HPDE6-E6E7 (cell line): ENCODE data around the gene GEMIN2.
"Not testable (repeated sequence)": the region's sequence is repeated elsewhere in the genome, so short reads cannot be mapped to it uniquely, and the experiment has no call there.

ENCODE experiments used
- DNase-seq: peaks from one replicate; pipeline ENCODE4 v3.0.0; 2011; ENCODE audit warnings: missing footprints; ENCODE audit errors: extremely low spot score

The GEMIN2 gene

DNA sequence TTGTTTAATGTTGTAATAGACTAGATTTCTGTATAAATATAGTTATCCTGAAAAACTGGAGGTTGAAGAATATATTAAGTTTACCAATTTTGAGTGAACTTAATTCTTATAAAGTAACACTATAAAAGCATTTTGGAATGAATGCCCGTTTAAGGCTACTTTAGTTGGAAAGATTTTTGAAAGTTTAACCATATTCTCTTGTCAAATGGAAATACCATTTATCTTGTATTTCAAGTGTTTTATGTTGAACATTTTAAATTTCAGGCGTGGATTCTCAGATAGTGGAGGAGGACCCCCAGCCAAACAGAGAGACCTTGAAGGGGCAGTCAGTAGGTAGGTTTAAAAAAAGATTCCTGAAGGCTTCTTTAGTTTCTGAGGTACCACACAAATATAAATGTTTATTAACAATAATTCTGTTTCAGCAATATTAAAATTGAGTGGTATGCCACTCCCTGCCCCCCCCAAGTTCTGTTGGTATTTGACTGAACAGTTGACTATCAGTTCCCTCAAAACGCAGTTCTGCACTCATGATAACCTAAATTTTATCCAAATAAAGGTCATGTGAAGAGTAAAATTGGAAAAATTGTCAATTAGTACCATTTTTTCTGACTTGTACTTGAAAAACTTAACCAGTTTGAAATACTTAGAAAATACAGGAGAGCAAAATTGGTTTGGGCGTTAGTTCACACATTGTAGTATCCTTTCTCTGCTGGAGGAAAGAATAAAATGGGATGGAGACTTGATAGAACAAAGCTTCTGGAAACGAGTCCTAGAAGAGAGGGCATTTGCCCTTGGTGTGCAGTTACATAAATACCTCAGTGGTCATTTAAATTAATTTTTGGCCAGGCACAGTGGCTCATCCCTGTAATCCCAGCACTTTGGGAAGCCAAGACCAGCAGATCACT, 62.4 kb downstream of the GEMIN2 start:
- DNase-seq, result no peak

- DNase-seq, result no peak
These were observed 63.0 kb downstream of the GEMIN2 start for GRCh38 chr14:39177168-39177545.

- DNase-seq, result no peak
These were observed 64.9 kb downstream of the GEMIN2 start for GRCh38 chr14:39179042-39179441.

- DNase-seq, result no peak
These were observed 66.4 kb downstream of the GEMIN2 start for GRCh38 chr14:39180553-39180952.

DNA sequence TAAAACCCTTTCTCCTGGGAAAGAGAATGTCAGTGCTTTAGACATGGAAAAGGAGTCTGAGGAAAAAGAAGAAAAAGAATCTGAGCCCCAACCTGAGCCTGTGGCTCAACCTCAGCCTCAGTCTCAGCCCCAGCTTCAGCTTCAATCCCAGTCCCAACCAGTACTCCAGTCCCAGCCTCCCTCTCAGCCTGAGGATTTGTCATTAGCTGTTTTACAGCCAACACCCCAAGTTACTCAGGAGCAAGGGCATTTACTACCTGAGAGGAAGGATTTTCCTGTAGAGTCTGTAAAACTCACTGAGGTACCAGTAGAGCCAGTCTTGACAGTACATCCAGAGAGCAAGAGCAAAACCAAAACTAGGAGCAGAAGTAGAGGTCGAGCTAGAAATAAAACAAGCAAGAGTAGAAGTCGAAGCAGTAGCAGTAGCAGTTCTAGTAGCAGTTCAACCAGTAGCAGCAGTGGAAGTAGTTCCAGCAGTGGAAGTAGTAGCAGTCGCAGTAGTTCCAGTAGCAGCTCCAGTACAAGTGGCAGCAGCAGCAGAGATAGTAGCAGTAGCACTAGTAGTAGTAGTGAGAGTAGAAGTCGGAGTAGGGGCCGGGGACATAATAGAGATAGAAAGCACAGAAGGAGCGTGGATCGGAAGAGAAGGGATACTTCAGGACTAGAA, 67.0 kb downstream of the GEMIN2 start:
- DNase-seq, result no peak

DNA sequence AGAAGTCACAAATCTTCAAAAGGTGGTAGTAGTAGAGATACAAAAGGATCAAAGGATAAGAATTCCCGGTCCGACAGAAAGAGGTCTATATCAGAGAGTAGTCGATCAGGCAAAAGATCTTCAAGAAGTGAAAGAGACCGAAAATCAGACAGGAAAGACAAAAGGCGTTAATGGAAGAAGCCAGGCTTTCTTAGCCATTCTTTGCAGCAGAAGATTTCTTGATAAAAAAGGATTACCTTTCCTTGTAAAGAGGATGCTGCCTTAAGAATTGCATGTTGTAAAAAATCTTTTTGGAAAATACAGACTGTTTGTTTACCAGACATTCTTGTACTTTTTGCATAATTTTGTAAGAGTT, 67.5 kb downstream of the GEMIN2 start:
- DNase-seq, result no peak

DNA sequence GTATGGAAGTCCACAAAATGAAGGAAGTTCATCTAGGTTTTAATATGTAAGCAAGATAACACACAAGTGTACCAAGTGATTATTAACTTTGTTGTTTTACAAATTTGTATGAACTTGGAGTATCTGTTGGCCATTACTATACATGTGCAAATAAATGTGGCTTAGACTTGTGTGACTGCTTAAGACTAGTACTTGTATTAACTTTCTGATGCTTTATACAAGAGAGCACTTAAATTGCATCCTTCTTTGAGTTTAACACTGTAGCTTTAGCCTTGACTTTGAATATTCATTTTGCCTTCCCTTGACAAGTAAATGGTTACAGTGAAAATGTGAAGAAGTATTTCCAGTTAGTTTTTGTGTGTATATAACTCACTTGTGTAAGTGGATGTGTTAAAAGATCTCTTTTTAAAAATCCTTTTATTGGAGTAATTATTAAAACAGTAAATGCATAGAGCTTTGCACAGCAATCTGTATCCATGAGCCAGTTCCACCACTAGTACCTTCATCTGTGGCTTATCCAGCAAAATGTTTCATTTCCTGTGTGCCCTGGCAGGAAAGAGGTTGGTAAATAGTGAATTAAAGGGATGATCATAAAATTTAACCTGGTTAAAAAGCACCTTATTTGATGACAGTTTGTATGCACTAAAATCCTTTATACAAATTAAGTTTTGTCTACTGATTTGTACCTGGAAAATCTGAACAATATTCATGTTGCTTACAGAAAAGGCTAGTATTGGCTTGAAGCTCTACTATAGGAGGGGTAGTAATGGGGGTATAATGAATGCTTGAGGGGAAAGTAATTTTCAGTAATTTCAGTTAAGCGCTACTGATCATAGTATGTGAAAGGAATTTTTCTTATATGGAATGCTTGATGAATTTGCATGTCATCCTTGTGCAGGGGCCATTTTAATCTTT, 68.9 kb downstream of the GEMIN2 start:
- no peak for DNase-seq

DNA sequence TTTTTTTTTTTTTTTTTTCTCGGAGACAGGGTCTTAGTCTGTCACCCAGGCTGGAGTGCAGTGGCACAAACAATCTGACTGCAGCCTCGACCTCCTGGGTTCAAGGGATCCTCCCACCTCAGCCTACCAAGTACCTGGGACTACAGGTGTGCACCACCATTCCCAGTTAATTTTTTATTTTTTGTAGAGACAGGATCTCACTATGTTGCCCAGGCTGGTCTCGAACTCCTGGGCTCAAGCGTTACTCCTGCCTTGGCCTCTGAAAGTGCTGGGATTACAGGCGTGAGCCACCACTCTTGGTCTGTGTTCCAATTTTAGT, 69.5 kb downstream of the GEMIN2 start:
- not testable (repeated sequence) for DNase-seq

- DNase-seq, result no peak
These were observed 70.6 kb downstream of the GEMIN2 start for GRCh38 chr14:39184628-39185255.

GRCh38 chr14:39185256-39186049, 71.3 kb downstream of the GEMIN2 start:
- no peak for DNase-seq
